ENCODE results near the gene SLC26A8.

Gene SLC26A8

GRCh38 chr6:36023996-36024795, at the start of gene SLC26A8:
TSS of gene SLC26A8 (minus strand) at chr6:36024641. CDS start at chr6:36019707, 4,934 bp downstream.
- Histone ChIP-seq H3K27ac (ENCODE audit: low read depth in 2 of 2, low read length in 2 of 2) (no peak within 1 kb of the TSS), H3K27me3 (ENCODE audit: control insufficient read depth in 2 of 2, insufficient read depth in 2 of 2, low read length in 2 of 2) (peaks cover 0 to 6% of the 10 kb centered on the region in 2 donors), H3K36me3 (ENCODE audit: control insufficient read depth in 2 of 2, insufficient read depth in 2 of 2, low read length in 2 of 2) (peaks cover 0 to 3% of the 10 kb centered on the region in 2 donors), H3K4me1 (ENCODE audit: control insufficient read depth in 2 of 2, insufficient read depth in 2 of 2, low read length in 2 of 2) (peaks cover 0 to 3% of the 10 kb centered on the region in 2 donors), H3K9ac (ENCODE audit: low read depth in 1 of 2, low read length in 2 of 2) (no peak within 1 kb of the TSS), H3K4me3 (ENCODE audit: low read length in 2 of 2) (no peak within 1 kb of the TSS), H3K9me3 (ENCODE audit: control insufficient read depth in 2 of 2, low read length in 2 of 2) (no peaks in the 10 kb centered on the region)

DNA sequence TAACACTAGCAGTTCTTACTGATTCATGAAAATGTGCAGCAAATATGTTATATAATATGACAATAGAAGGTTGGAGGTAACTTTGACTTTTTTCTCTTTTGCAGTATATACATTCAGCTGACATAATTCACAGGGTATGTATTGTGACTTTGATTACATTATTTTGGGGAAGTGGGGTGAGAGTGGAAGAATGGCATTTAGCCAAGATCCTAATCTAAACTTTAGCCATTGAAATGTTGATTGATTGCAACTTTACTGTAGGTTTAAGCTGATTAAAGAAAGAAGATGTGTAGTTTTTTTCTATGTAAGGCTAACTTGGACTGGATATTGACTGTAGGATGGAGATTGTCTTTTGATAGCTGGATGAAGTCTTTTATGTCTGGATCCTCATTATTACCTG, 49.1 kb upstream of the SLC26A8 start:
- Histone ChIP-seq H3K36me3 (ENCODE audit: control insufficient read depth in 2 of 2, insufficient read depth in 2 of 2, low read length in 2 of 2) (peaks cover 24 to 30% of the 10 kb centered on the region in 2 donors), H3K4me3 (ENCODE audit: low read length in 2 of 2) (no peak overlapping the region), H3K9ac (ENCODE audit: low read depth in 1 of 2, low read length in 2 of 2) (no peak overlapping the region), H3K9me3 (ENCODE audit: control insufficient read depth in 2 of 2, low read length in 2 of 2) (no peaks in the 10 kb centered on the region), H3K27ac (ENCODE audit: low read depth in 2 of 2, low read length in 2 of 2) (no peak overlapping the region), H3K27me3 (ENCODE audit: control insufficient read depth in 2 of 2, insufficient read depth in 2 of 2, low read length in 2 of 2) (no peaks in the 10 kb centered on the region), H3K4me1 (ENCODE audit: control insufficient read depth in 2 of 2, insufficient read depth in 2 of 2, low read length in 2 of 2) (peaks cover 0 to 2% of the 10 kb centered on the region in 2 donors)

- H3K27me3 ChIP-seq (ENCODE audit: control insufficient read depth in 2 of 2, insufficient read depth in 2 of 2, low read length in 2 of 2): no peaks in the 10 kb centered on the region
- H3K4me1 ChIP-seq (ENCODE audit: control insufficient read depth in 2 of 2, insufficient read depth in 2 of 2, low read length in 2 of 2): peaks cover 0 to 3% of the 10 kb centered on the region in 2 donors
- H3K36me3 ChIP-seq (ENCODE audit: control insufficient read depth in 2 of 2, insufficient read depth in 2 of 2, low read length in 2 of 2): peaks cover 18 to 21% of the 10 kb centered on the region in 2 donors
- no peak overlapping the region for H3K4me3 ChIP-seq (ENCODE audit: low read length in 2 of 2)
- H3K9me3 ChIP-seq (ENCODE audit: control insufficient read depth in 2 of 2, low read length in 2 of 2): no peaks in the 10 kb centered on the region
- H3K27ac ChIP-seq (ENCODE audit: low read depth in 2 of 2, low read length in 2 of 2): no peak overlapping the region
- no peak overlapping the region for H3K9ac ChIP-seq (ENCODE audit: low read depth in 1 of 2, low read length in 2 of 2)
Measured at GRCh38 chr6:36072681-36073080, 48.2 kb upstream of the SLC26A8 start.

- H3K4me1 ChIP-seq (ENCODE audit: control insufficient read depth in 2 of 2, insufficient read depth in 2 of 2, low read length in 2 of 2): peaks cover under 1 to 3% of the 10 kb centered on the region in 2 donors
- H3K4me3 ChIP-seq (ENCODE audit: low read length in 2 of 2): no peak overlapping the region
- no peak overlapping the region for H3K27ac ChIP-seq (ENCODE audit: low read depth in 2 of 2, low read length in 2 of 2)
- no peaks in the 10 kb centered on the region for H3K9me3 ChIP-seq (ENCODE audit: control insufficient read depth in 2 of 2, low read length in 2 of 2)
- no peak overlapping the region for H3K9ac ChIP-seq (ENCODE audit: low read depth in 1 of 2, low read length in 2 of 2)
- peaks cover 11 to 12% of the 10 kb centered on the region in 2 donors for H3K36me3 ChIP-seq (ENCODE audit: control insufficient read depth in 2 of 2, insufficient read depth in 2 of 2, low read length in 2 of 2)
- no peaks in the 10 kb centered on the region for H3K27me3 ChIP-seq (ENCODE audit: control insufficient read depth in 2 of 2, insufficient read depth in 2 of 2, low read length in 2 of 2)
Measured at GRCh38 chr6:36071714-36072113, 47.3 kb upstream of the SLC26A8 start.

GRCh38 chr6:36071281-36071680, 46.8 kb upstream of the SLC26A8 start:
- Histone ChIP-seq H3K9ac (ENCODE audit: low read depth in 1 of 2, low read length in 2 of 2) (no peak overlapping the region), H3K27me3 (ENCODE audit: control insufficient read depth in 2 of 2, insufficient read depth in 2 of 2, low read length in 2 of 2) (no peaks in the 10 kb centered on the region), H3K4me1 (ENCODE audit: control insufficient read depth in 2 of 2, insufficient read depth in 2 of 2, low read length in 2 of 2) (peaks cover 3 to 5% of the 10 kb centered on the region in 2 donors), H3K9me3 (ENCODE audit: control insufficient read depth in 2 of 2, low read length in 2 of 2) (no peaks in the 10 kb centered on the region), H3K36me3 (ENCODE audit: control insufficient read depth in 2 of 2, insufficient read depth in 2 of 2, low read length in 2 of 2) (peaks cover 7 to 8% of the 10 kb centered on the region in 2 donors), H3K27ac (ENCODE audit: low read depth in 2 of 2, low read length in 2 of 2) (no peak overlapping the region), H3K4me3 (ENCODE audit: low read length in 2 of 2) (no peak overlapping the region)

DNA sequence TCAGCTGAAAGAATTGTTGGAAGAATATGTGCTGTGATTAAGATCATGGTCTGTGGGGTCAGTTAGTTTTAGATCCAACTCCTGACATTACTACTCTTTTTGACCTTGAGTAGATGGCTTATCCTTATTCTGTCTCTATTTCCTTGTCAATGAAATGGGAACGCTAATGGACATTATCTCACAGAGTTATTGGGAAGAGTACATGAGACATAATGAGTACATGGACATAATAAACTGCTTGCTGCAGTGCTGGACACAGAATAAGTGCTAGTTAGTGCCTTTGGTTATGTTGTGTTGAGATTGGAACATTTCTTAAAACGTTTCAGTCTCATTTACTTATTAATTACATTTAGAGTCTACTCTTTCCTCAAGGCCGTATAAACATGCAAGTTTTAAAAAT, 45.8 kb upstream of the SLC26A8 start:
- Histone ChIP-seq H3K27me3 (ENCODE audit: control insufficient read depth in 2 of 2, insufficient read depth in 2 of 2, low read length in 2 of 2) (no peaks in the 10 kb centered on the region), H3K4me1 (ENCODE audit: control insufficient read depth in 2 of 2, insufficient read depth in 2 of 2, low read length in 2 of 2) (peaks cover 3 to 5% of the 10 kb centered on the region in 2 donors), H3K27ac (ENCODE audit: low read depth in 2 of 2, low read length in 2 of 2) (no peak overlapping the region), H3K9ac (ENCODE audit: low read depth in 1 of 2, low read length in 2 of 2) (no peak overlapping the region), H3K4me3 (ENCODE audit: low read length in 2 of 2) (no peak overlapping the region), H3K9me3 (ENCODE audit: control insufficient read depth in 2 of 2, low read length in 2 of 2) (no peaks in the 10 kb centered on the region), H3K36me3 (ENCODE audit: control insufficient read depth in 2 of 2, insufficient read depth in 2 of 2, low read length in 2 of 2) (peaks cover 0 to 3% of the 10 kb centered on the region in 2 donors)

DNA sequence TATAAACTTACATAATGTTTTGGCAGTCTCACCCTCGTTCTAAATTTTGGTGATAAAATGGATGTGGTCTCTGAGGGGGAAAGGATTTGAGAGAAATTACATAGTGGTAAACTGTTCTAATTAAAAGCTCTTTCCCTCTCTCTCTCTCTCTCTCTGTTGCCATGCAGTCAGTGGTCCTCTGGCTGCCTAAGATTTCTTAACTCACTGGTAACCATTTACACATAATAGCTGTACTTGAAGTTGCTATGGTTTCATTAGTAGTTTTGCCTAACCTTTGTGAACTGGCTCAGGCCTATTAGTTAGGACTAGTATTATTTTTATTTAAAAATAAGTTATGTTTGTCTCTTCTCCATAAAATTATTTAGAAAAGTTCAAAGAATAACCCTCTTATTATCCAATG, 45.1 kb upstream of the SLC26A8 start:
- peaks cover 5 to 8% of the 10 kb centered on the region in 2 donors for H3K4me1 ChIP-seq (ENCODE audit: control insufficient read depth in 2 of 2, insufficient read depth in 2 of 2, low read length in 2 of 2)
- H3K9ac ChIP-seq (ENCODE audit: low read depth in 1 of 2, low read length in 2 of 2): no peak overlapping the region
- H3K27ac ChIP-seq (ENCODE audit: low read depth in 2 of 2, low read length in 2 of 2): no peak overlapping the region
- H3K27me3 ChIP-seq (ENCODE audit: control insufficient read depth in 2 of 2, insufficient read depth in 2 of 2, low read length in 2 of 2): no peaks in the 10 kb centered on the region
- peaks cover 0 to 3% of the 10 kb centered on the region in 2 donors for H3K36me3 ChIP-seq (ENCODE audit: control insufficient read depth in 2 of 2, insufficient read depth in 2 of 2, low read length in 2 of 2)
- no peaks in the 10 kb centered on the region for H3K9me3 ChIP-seq (ENCODE audit: control insufficient read depth in 2 of 2, low read length in 2 of 2)
- H3K4me3 ChIP-seq (ENCODE audit: low read length in 2 of 2): no peak overlapping the region

GRCh38 chr6:36068586-36068985, 44.1 kb upstream of the SLC26A8 start:
- peaks cover 5 to 12% of the 10 kb centered on the region in 2 donors for H3K4me1 ChIP-seq (ENCODE audit: control insufficient read depth in 2 of 2, insufficient read depth in 2 of 2, low read length in 2 of 2)
- H3K9me3 ChIP-seq (ENCODE audit: control insufficient read depth in 2 of 2, low read length in 2 of 2): no peaks in the 10 kb centered on the region
- peaks cover 0 to 3% of the 10 kb centered on the region in 2 donors for H3K36me3 ChIP-seq (ENCODE audit: control insufficient read depth in 2 of 2, insufficient read depth in 2 of 2, low read length in 2 of 2)
- no peak overlapping the region for H3K9ac ChIP-seq (ENCODE audit: low read depth in 1 of 2, low read length in 2 of 2)
- no peaks in the 10 kb centered on the region for H3K27me3 ChIP-seq (ENCODE audit: control insufficient read depth in 2 of 2, insufficient read depth in 2 of 2, low read length in 2 of 2)
- no peak overlapping the region for H3K4me3 ChIP-seq (ENCODE audit: low read length in 2 of 2)
- H3K27ac ChIP-seq (ENCODE audit: low read depth in 2 of 2, low read length in 2 of 2): no peak overlapping the region

- no peak overlapping the region for H3K27ac ChIP-seq (ENCODE audit: low read depth in 2 of 2, low read length in 2 of 2)
- H3K9me3 ChIP-seq (ENCODE audit: control insufficient read depth in 2 of 2, low read length in 2 of 2): no peaks in the 10 kb centered on the region
- H3K4me3 ChIP-seq (ENCODE audit: low read length in 2 of 2): no peak overlapping the region
- peaks cover 5 to 12% of the 10 kb centered on the region in 2 donors for H3K4me1 ChIP-seq (ENCODE audit: control insufficient read depth in 2 of 2, insufficient read depth in 2 of 2, low read length in 2 of 2)
- no peaks in the 10 kb centered on the region for H3K27me3 ChIP-seq (ENCODE audit: control insufficient read depth in 2 of 2, insufficient read depth in 2 of 2, low read length in 2 of 2)
- H3K36me3 ChIP-seq (ENCODE audit: control insufficient read depth in 2 of 2, insufficient read depth in 2 of 2, low read length in 2 of 2): peaks cover 0 to 1% of the 10 kb centered on the region in 2 donors
- H3K9ac ChIP-seq (ENCODE audit: low read depth in 1 of 2, low read length in 2 of 2): no peak overlapping the region
Measured at GRCh38 chr6:36068012-36068392, 43.6 kb upstream of the SLC26A8 start.

DNA sequence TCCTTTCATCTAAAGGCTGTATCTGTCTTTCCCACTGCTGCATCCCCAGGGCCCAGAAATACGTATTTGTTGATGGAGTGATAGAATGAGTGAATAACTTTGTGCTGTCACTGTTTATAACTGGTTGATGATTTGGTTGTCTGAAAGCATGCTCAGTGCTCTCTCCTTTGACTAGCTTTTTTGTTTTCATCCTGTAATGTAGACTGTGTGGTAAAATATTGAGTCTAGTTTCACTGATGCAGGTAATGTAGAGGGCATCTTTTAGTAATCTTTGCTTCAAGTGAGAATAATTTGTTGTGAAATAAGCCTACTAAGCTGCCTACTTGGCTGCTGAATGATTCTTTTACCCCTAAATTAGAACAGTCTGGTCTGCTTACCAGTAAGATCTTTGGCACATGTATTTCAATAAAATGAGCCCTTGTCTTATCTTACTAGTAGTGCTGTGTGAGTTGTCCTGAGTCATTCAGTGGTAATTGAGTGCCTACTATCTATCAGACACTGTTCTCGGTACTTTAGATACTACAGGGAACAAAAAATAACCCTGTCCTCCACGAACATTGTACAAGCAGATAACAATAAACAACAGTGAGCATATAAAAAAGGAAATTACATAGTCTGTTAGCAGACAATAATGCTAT, 43.1 kb upstream of the SLC26A8 start:
- peaks cover 0 to 3% of the 10 kb centered on the region in 2 donors for H3K36me3 ChIP-seq (ENCODE audit: control insufficient read depth in 2 of 2, insufficient read depth in 2 of 2, low read length in 2 of 2)
- no peaks in the 10 kb centered on the region for H3K27me3 ChIP-seq (ENCODE audit: control insufficient read depth in 2 of 2, insufficient read depth in 2 of 2, low read length in 2 of 2)
- H3K27ac ChIP-seq (ENCODE audit: low read depth in 2 of 2, low read length in 2 of 2): no peak overlapping the region
- no peaks in the 10 kb centered on the region for H3K9me3 ChIP-seq (ENCODE audit: control insufficient read depth in 2 of 2, low read length in 2 of 2)
- H3K4me1 ChIP-seq (ENCODE audit: control insufficient read depth in 2 of 2, insufficient read depth in 2 of 2, low read length in 2 of 2): peaks cover 5 to 12% of the 10 kb centered on the region in 2 donors
- no peak overlapping the region for H3K9ac ChIP-seq (ENCODE audit: low read depth in 1 of 2, low read length in 2 of 2)
- no peak overlapping the region for H3K4me3 ChIP-seq (ENCODE audit: low read length in 2 of 2)
